H1 (cell line): ENCODE measurements around the gene C1orf21. TPM values are rescaled to one million over a fixed set of nuclear protein-coding genes. Genes with fewer than 3 reads are reported as not detected.

Source experiments
- CTCF ChIA-PET: fragments of 300-600 bp; sonication (Branson Sonifier 250); formaldehyde crosslinking; loops from one replicate; lab custom pipeline; 2021; ENCODE audit not compliant: partially characterized antibody; lab: Charles Lee
- POLR2A ChIA-PET: fragments of 300-600 bp; sonication (Branson Sonifier 250); formaldehyde crosslinking; loops from one replicate; lab custom pipeline; 2021; ENCODE audit warnings: inconsistent platforms; ENCODE audit not compliant: partially characterized antibody; lab: Charles Lee
- DNase-seq, 2 experiments: peaks; one replicate each; pipeline versions ENCODE4 v3.0.0 to v3.0.0-alpha.2; 2010 to 2022; ENCODE audit warnings: low spot score in 2 of 2, low read depth in 1 of 2, mixed read lengths in 1 of 2
- FAIRE-seq: peaks from 2 replicates; lab custom pipeline; 2011; peaks lifted over from hg19 to GRCh38; lab: Jason Lieb, UNC
- H2AFZ ChIP-seq: 2 replicates; pipeline ENCODE4 v1.8.1; 2012; ENCODE audit warnings: low read length, inconsistent platforms
- H2AK5ac ChIP-seq: 2 replicates; pipeline ENCODE4 v1.6.1; 2013; ENCODE audit warnings: low read depth, low read length
- H2BK120ac ChIP-seq: replicated peaks from 2 replicates; pipeline ENCODE3; 2013; ENCODE audit warnings: low read depth, low read length, inconsistent platforms
- H2BK12ac ChIP-seq: 2 replicates; pipeline ENCODE4 v1.6.1; 2013; ENCODE audit warnings: low read depth, low read length
- H2BK15ac ChIP-seq: 2 replicates; pipeline ENCODE4 v1.6.1; 2013; ENCODE audit warnings: low read length
- H2BK20ac ChIP-seq: 2 replicates; pipeline ENCODE4 v1.6.1; 2013; ENCODE audit warnings: low read length
- H2BK5ac ChIP-seq: 2 replicates; pipeline ENCODE4 v1.6.1; 2013; ENCODE audit warnings: low read depth, low read length
- H3K14ac ChIP-seq: 2 replicates; pipeline ENCODE4 v1.6.1; 2013; ENCODE audit warnings: inconsistent platforms; ENCODE audit not compliant: insufficient read length
- H3K18ac ChIP-seq: 2 replicates; pipeline ENCODE4 v1.6.1; 2013; ENCODE audit warnings: low read length; ENCODE audit errors: extremely low read depth
- H3K23ac ChIP-seq: 2 replicates; pipeline ENCODE4 v1.6.1; 2013; ENCODE audit warnings: inconsistent platforms; ENCODE audit not compliant: insufficient read length
- H3K23me2 ChIP-seq: 2 replicates; pipeline ENCODE4 v1.6.1; 2013; ENCODE audit warnings: low read depth, low read length
- H3K27ac ChIP-seq: 2 replicates; pipeline ENCODE4 v1.6.1; 2011; ENCODE audit warnings: low read depth, low read length, inconsistent platforms
- H3K27me3 ChIP-seq, 4 experiments: replicated peaks in 1 of 4; 1 replicate in 1 of 4; 2 replicates in 3 of 4; pipeline versions ENCODE4 v1.6.1 to v1.8.1; 2011 to 2013; ENCODE audit warnings: low read length in 3 of 4, mild to moderate bottlenecking in 3 of 4, inconsistent platforms in 2 of 4, mixed read lengths in 2 of 4, moderate library complexity in 1 of 4; ENCODE audit not compliant: control insufficient read depth in 3 of 4, insufficient read depth in 3 of 4; ENCODE audit errors: extremely low read depth in 1 of 4
- H3K36me3 ChIP-seq, 4 experiments: 2 replicates each; pipeline versions ENCODE4 v1.6.1 to v1.8.1; 2011 to 2013; ENCODE audit warnings: mild to moderate bottlenecking in 4 of 4, low read length in 3 of 4, moderate library complexity in 2 of 4, control low read depth in 1 of 4, inconsistent platforms in 1 of 4; ENCODE audit not compliant: insufficient read depth in 4 of 4, control insufficient read depth in 2 of 4
- H3K4ac ChIP-seq: replicated peaks from 2 replicates; pipeline ENCODE3; 2013; ENCODE audit warnings: low read length, low read depth, mixed read lengths, inconsistent platforms; ENCODE audit not compliant: insufficient read length
- H3K4me1 ChIP-seq, 4 experiments: replicated peaks in 1 of 4; 1 replicate in 1 of 4; 2 replicates in 3 of 4; pipeline versions ENCODE4 v1.6.1 to v1.8.1; 2011 to 2013; ENCODE audit warnings: low read length in 3 of 4, inconsistent platforms in 2 of 4, mixed read lengths in 1 of 4; ENCODE audit not compliant: insufficient read depth in 4 of 4, control insufficient read depth in 3 of 4
- H3K4me2 ChIP-seq, 2 experiments: 2 replicates each; pipeline versions ENCODE4 v1.6.1 to v1.8.1; 2011 to 2013; ENCODE audit warnings: low read depth in 2 of 2, low read length in 2 of 2, control low read depth in 1 of 2, inconsistent platforms in 1 of 2, mild to moderate bottlenecking in 1 of 2; ENCODE audit not compliant: insufficient read depth in 1 of 2
- H3K4me3 ChIP-seq, 4 experiments: fragments of 200-600, 300-600 bp in 1 of 4; sonication (generic), shearing (Covaris generic), sonication (Bioruptor Twin) in 1 of 4; 2 replicates each; pipeline versions ENCODE4 v1.5.1 to v1.8.1; 2011 to 2016; ENCODE audit warnings: low read length in 4 of 4, low read depth in 3 of 4, control low read depth in 2 of 4, inconsistent platforms in 2 of 4, mild to moderate bottlenecking in 2 of 4, mixed read lengths in 1 of 4, moderate library complexity in 1 of 4; ENCODE audit not compliant: insufficient read depth in 2 of 4; ENCODE audit errors: extremely low read depth in 1 of 4
- H3K56ac ChIP-seq: replicated peaks from 2 replicates; pipeline ENCODE3; 2013; ENCODE audit warnings: low read depth, mild to moderate bottlenecking, mixed read lengths, low read length, inconsistent platforms; ENCODE audit not compliant: insufficient read length
- H3K79me1 ChIP-seq: 2 replicates; pipeline ENCODE4 v1.6.1; 2013; ENCODE audit warnings: low read depth, low read length, control low read depth
- H3K79me2 ChIP-seq, 2 experiments: 2 replicates each; pipeline versions ENCODE4 v1.6.1 to v1.8.1; 2012 to 2013; ENCODE audit warnings: low read length in 2 of 2, mild to moderate bottlenecking in 2 of 2, inconsistent platforms in 1 of 2; ENCODE audit not compliant: insufficient read depth in 2 of 2, control insufficient read depth in 1 of 2
- H3K9ac ChIP-seq, 4 experiments: replicated peaks in 1 of 4; 1 replicate in 1 of 4; 2 replicates in 3 of 4; pipeline versions ENCODE4 v1.6.1 to v1.8.1; 2011 to 2013; ENCODE audit warnings: low read depth in 3 of 4, low read length in 3 of 4, control low read depth in 2 of 4, mild to moderate bottlenecking in 2 of 4, moderate library complexity in 2 of 4, inconsistent platforms in 1 of 4; ENCODE audit errors: extremely low read depth in 1 of 4
- H3K9me3 ChIP-seq, 2 experiments: 2 replicates each; pipeline versions ENCODE4 v1.6.1 to v1.8.1; 2012 to 2013; ENCODE audit warnings: mild to moderate bottlenecking in 2 of 2, moderate library complexity in 2 of 2, control low read depth in 1 of 2, inconsistent platforms in 1 of 2, low read depth in 1 of 2, low read length in 1 of 2, mixed read lengths in 1 of 2; ENCODE audit not compliant: insufficient read depth in 2 of 2
- H4K20me1 ChIP-seq, 2 experiments: replicated peaks in 1 of 2; 2 replicates each; pipeline versions ENCODE3 to v1.8.1; 2011 to 2013; ENCODE audit warnings: inconsistent platforms in 2 of 2, low read length in 2 of 2, mild to moderate bottlenecking in 1 of 2; ENCODE audit not compliant: insufficient read depth in 2 of 2, control insufficient read depth in 1 of 2
- H4K5ac ChIP-seq: 2 replicates; pipeline ENCODE4 v1.6.1; 2013; ENCODE audit warnings: low read length, low read depth, mixed read lengths, inconsistent platforms; ENCODE audit not compliant: insufficient read length
- H4K8ac ChIP-seq: 2 replicates; pipeline ENCODE4 v1.8.0; 2013; ENCODE audit warnings: mild to moderate bottlenecking, moderate library complexity, low read length, inconsistent platforms; ENCODE audit not compliant: insufficient read depth; ENCODE audit errors: extremely low read depth
- H4K91ac ChIP-seq: replicated peaks from 2 replicates; pipeline ENCODE3; 2013; ENCODE audit warnings: low read length, mixed read lengths, inconsistent platforms; ENCODE audit not compliant: insufficient read length
- BACH1 ChIP-seq: IDR thresholded peaks from 2 replicates; pipeline ENCODE4 v1.6.1; 2012; ENCODE audit warnings: low read length, improper control_type of control experiment
- GTF2F1 ChIP-seq: IDR thresholded peaks from 2 replicates; pipeline ENCODE4 v1.6.1; 2012; ENCODE audit warnings: low read depth, low read length, improper control_type of control experiment, borderline replicate concordance
- polyA plus RNA-seq, 7 experiments: library from polyadenylated mRNA; depleted of rRNA in 3 of 7; stranded (reverse) in 5 of 7; unstranded in 2 of 7; fragments of >200 nt in 5 of 7; fragments of 200-250 nt in 2 of 7; gene quantifications; 1 replicate in 5 of 7; 2 replicates in 1 of 7; 4 replicates in 1 of 7; pipeline versions ENCODE4 v1.2.1 to v1.2.3, GENCODE V29; 2011 to 2013; ENCODE audit warnings: missing spikeins in 2 of 7, mixed read lengths in 2 of 7
- total RNA-seq: library from RNA; stranded (reverse); fragmentation: NEBNext Ultra II Directional; extraction: Animal tissue kit (Norgen Biotek cat#: 25700); gene quantifications from 2 replicates; pipeline ENCODE4 v1.2.1, GENCODE V29; 2021

C1orf21 gene
- total and polyA plus RNA-seq, 2 of the 8 experiments (the other 6 are each of a cell fraction or from before 2014, with no cell fraction given): 16.6 to 51.0 TPM

- Histone ChIP-seq H3K23me2 (no peaks in the 10 kb centered on the region), H2AK5ac (no peak overlapping the region), H3K56ac (no peak overlapping the region), H2BK12ac (no peak overlapping the region), H3K14ac (no peak overlapping the region), H3K4ac (no peak overlapping the region), H3K23ac (no peak overlapping the region), H3K36me3 (no peaks in the 10 kb centered on the region), H3K4me2 (no peak overlapping the region), H3K9ac (no peak overlapping the region), H2BK15ac (no peak overlapping the region), H2BK20ac (no peak overlapping the region), H3K27ac (no peak overlapping the region), H2AFZ (no peak overlapping the region), H3K4me3 (no peak overlapping the region), H4K8ac (no peak overlapping the region), H4K91ac (no peak overlapping the region), H3K79me2 (peaks cover 0 to 96% of the 10 kb centered on the region in 2 experiments; a peak in 2 of 4 replicates), H3K79me1 (no peaks in the 10 kb centered on the region), H3K9me3 (no peaks in the 10 kb centered on the region), H2BK5ac (no peak overlapping the region), H4K5ac (no peak overlapping the region), H3K27me3 (no peaks in the 10 kb centered on the region), H2BK120ac (no peak overlapping the region), H4K20me1 (peaks cover 2% of the 10 kb centered on the region in 2 experiments), H3K4me1 (peaks cover 2 to 16% (median 7%) of the 10 kb centered on the region in 4 experiments; a peak in 6 of 7 replicates), H3K18ac (no peak overlapping the region)
- POLR2A ChIA-PET: no interaction called here
- no peak for TF ChIP-seq BACH1
- no peak for TF ChIP-seq GTF2F1
- DNase-seq (no peak), FAIRE-seq (no peak)
- CTCF ChIA-PET: interaction anchor here (1.5 kb wide), 1 partner anchor 91 kb away, joined by 3 read pairs; no protein-coding TSS in a partner anchor
Measured at GRCh38 chr1:184406479-184406878, 19.6 kb downstream of the C1orf21 start.
